H1 (cell line): ENCODE measurements around the gene FOLR1. TPM values are rescaled to one million over a fixed set of nuclear protein-coding genes. Genes with fewer than 3 reads are reported as not detected.

Source experiments
- BCL11A ChIP-seq, 2 experiments: IDR thresholded peaks; one replicate each; pipeline ENCODE4 v1.6.1; 2011; ENCODE audit warnings: low read depth in 2 of 2, low read length in 2 of 2, mild to moderate bottlenecking in 2 of 2
- CHD2 ChIP-seq: IDR thresholded peaks from 2 replicates; pipeline ENCODE4 v1.6.1; 2012; ENCODE audit warnings: low read length, improper control_type of control experiment
- CTBP2 ChIP-seq: IDR thresholded peaks from 2 replicates; pipeline ENCODE4 v1.7.0; 2011; ENCODE audit warnings: borderline replicate concordance, mild to moderate bottlenecking, moderate library complexity, mixed read lengths, low read length; ENCODE audit not compliant: insufficient read depth, insufficient read length
- KDM4A ChIP-seq: IDR thresholded peaks from one replicate; pipeline ENCODE4 v1.7.1; 2012; ENCODE audit warnings: low read depth, mild to moderate bottlenecking, moderate library complexity, low read length, inconsistent platforms; ENCODE audit not compliant: severe bottlenecking
- NRF1 ChIP-seq: IDR thresholded peaks from 2 replicates; pipeline ENCODE4 v1.6.1; 2011; ENCODE audit warnings: mild to moderate bottlenecking, low read depth, low read length, improper control_type of control experiment
- POLR2A ChIP-seq, 2 experiments: IDR thresholded peaks; 1 replicate in 1 of 2; 2 replicates in 1 of 2; pipeline ENCODE4 v1.6.1; 2011; ENCODE audit warnings: low read depth in 2 of 2, low read length in 2 of 2, mild to moderate bottlenecking in 2 of 2; ENCODE audit errors: control extremely low read depth in 1 of 2
- SUZ12 ChIP-seq: fragments of 200-600 bp; sonication (generic); IDR thresholded peaks from 2 replicates; pipeline ENCODE4 v1.6.1; 2012; ENCODE audit warnings: mild to moderate bottlenecking, inconsistent platforms, low read length, moderate library complexity, mixed read lengths
- polyA plus RNA-seq, 7 experiments: library from polyadenylated mRNA; depleted of rRNA in 3 of 7; stranded (reverse) in 5 of 7; unstranded in 2 of 7; fragments of >200 nt in 5 of 7; fragments of 200-250 nt in 2 of 7; gene quantifications; 1 replicate in 5 of 7; 2 replicates in 1 of 7; 4 replicates in 1 of 7; pipeline versions ENCODE4 v1.2.1 to v1.2.3, GENCODE V29; 2011 to 2013; ENCODE audit warnings: missing spikeins in 2 of 7, mixed read lengths in 2 of 7
- total RNA-seq: library from RNA; stranded (reverse); fragmentation: NEBNext Ultra II Directional; extraction: Animal tissue kit (Norgen Biotek cat#: 25700); gene quantifications from 2 replicates; pipeline ENCODE4 v1.2.1, GENCODE V29; 2021
- TF ChIP-seq, protein P1 (sequence below): IDR thresholded peaks from 2 replicates; pipeline ENCODE4 v1.6.1; 2012; ENCODE audit warnings: low read length, inconsistent platforms

Gene FOLR1
- total and polyA plus RNA-seq, 2 of the 8 experiments (the other 6 are each of a cell fraction or from before 2014, with no cell fraction given), result 1.3 TPM; not detected in 1

DNA sequence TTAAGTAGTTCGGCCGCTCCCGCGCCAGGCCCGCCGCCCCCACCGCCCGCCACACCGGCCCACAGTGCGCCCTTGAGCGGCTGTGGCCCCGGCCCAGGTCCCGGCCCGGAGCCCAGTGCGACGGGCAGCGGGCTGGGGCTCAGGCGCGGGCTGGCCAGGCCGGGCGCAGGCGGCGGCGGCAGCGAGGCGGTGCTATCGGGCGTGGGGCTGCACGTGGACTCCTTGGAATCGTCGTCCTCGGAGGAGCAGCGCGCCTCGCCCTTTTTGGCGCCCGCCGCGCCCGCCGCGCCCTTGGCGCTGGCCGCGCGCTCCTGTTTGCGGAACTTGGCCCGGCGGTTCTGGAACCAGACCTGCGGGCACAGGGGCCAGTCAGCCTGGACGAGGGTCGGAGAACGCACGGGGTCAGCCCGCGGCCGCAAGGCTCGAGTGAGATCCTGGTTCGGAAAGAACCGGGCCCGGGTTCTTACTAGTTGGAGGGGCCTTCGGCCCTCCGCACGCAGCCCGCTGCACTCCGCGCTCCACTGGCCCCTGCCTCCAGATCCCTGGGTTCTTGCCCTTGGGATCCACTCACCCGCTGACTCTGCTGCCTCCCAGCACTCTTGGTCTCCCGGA, 48.0 kb downstream of the FOLR1 start (continued):
- TF ChIP-seq SUZ12 (peak; percentile 92; the same call in 1 of the 2 replicates), NRF1 (no peak), CHD2 (no peak), BCL11A (IDR thresholded peaks at IDR 0.05; ENCODE audit: low read depth in 2 of 2, low read length in 2 of 2) (no peak), CTBP2 (no peak), POLR2A (IDR thresholded peaks at IDR 0.05; ENCODE audit: control extremely low read depth in 1 of 2, low read depth in 2 of 2, low read length in 2 of 2) (peak in 1 of 2 experiments; percentile 56; a peak in 1 of 3 replicates), KDM4A (peak; percentile 42)
- TF ChIP-seq, protein P1, sequence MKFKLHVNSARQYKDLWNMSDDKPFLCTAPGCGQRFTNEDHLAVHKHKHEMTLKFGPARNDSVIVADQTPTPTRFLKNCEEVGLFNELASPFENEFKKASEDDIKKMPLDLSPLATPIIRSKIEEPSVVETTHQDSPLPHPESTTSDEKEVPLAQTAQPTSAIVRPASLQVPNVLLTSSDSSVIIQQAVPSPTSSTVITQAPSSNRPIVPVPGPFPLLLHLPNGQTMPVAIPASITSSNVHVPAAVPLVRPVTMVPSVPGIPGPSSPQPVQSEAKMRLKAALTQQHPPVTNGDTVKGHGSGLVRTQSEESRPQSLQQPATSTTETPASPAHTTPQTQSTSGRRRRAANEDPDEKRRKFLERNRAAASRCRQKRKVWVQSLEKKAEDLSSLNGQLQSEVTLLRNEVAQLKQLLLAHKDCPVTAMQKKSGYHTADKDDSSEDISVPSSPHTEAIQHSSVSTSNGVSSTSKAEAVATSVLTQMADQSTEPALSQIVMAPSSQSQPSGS, result no peak
